Activated CD4-positive, alpha-beta T cell treated with anti-CD3 and anti-CD28 coated beads, Interleukin-2, Interleukin-6, amounts not matched to agents 100 ng/mL and 50 ng/mL, durations not matched to agents 16 hours and 8 hours (primary cell): ENCODE results near the gene PIK3R2.
A peak's percentile ranks its signal among the peaks of the same experiment; 100 is the strongest.
"Not testable (repeated sequence)": the region's sequence is repeated elsewhere in the genome, so short reads cannot be mapped to it uniquely, and the experiment has no call there.

ENCODE experiments used
- DNase-seq: peaks from one replicate; pipeline ENCODE4 v3.0.0-alpha.2; 2020

Gene PIK3R2

GRCh38 chr19:18152817-18153555, at the start of gene PIK3R2:
TSS of gene PIK3R2 (plus strand) at chr19:18153163. CDS start at chr19:18155880, 2,717 bp downstream.
- peak; percentile 100 for DNase-seq

- DNase-seq, result no peak
Observed at GRCh38 chr19:18104793-18105131, 48.2 kb upstream of the PIK3R2 start.

- DNase-seq, result not testable (repeated sequence)
Observed at GRCh38 chr19:18105259-18105658, 47.7 kb upstream of the PIK3R2 start.

- DNase-seq, result no peak
Observed at GRCh38 chr19:18107235-18107634, 45.7 kb upstream of the PIK3R2 start.

- DNase-seq, result no peak
Observed at GRCh38 chr19:18108897-18109296, 44.1 kb upstream of the PIK3R2 start.

GRCh38 chr19:18109341-18109732, 43.6 kb upstream of the PIK3R2 start:
- DNase-seq, result no peak

GRCh38 chr19:18109733-18110608, 43.0 kb upstream of the PIK3R2 start:
- no peak for DNase-seq

GRCh38 chr19:18110609-18111232, 42.2 kb upstream of the PIK3R2 start:
- no peak for DNase-seq

GRCh38 chr19:18112989-18113478, 39.9 kb upstream of the PIK3R2 start:
- peak; percentile 88 for DNase-seq

- no peak for DNase-seq
Observed at GRCh38 chr19:18113827-18114226, 39.1 kb upstream of the PIK3R2 start.

- DNase-seq, result no peak
Observed at GRCh38 chr19:18114483-18114882, 38.5 kb upstream of the PIK3R2 start.

- DNase-seq, result no peak
Observed at GRCh38 chr19:18117364-18117691, 35.6 kb upstream of the PIK3R2 start.

GRCh38 chr19:18117692-18118378, 35.1 kb upstream of the PIK3R2 start:
- peak; percentile 98 for DNase-seq

- DNase-seq, result no peak
Observed at GRCh38 chr19:18118420-18119012, 34.4 kb upstream of the PIK3R2 start.

GRCh38 chr19:18119013-18119716, 33.8 kb upstream of the PIK3R2 start:
- DNase-seq, result peak; percentile 65

- peak; percentile 72 for DNase-seq
Observed at GRCh38 chr19:18119717-18120105, 33.3 kb upstream of the PIK3R2 start.

- no peak for DNase-seq
Observed at GRCh38 chr19:18120127-18120526, 32.8 kb upstream of the PIK3R2 start.

GRCh38 chr19:18121166-18121565, 31.8 kb upstream of the PIK3R2 start:
- DNase-seq, result no peak

- no peak for DNase-seq
Observed at GRCh38 chr19:18122424-18122823, 30.5 kb upstream of the PIK3R2 start.

- no peak for DNase-seq
Observed at GRCh38 chr19:18122860-18123795, 29.8 kb upstream of the PIK3R2 start.

GRCh38 chr19:18123819-18124218, 29.1 kb upstream of the PIK3R2 start:
- no peak for DNase-seq
